NCI-H748 (cell line): ENCODE results near the gene FCSK.

Source experiments
- DNase-seq: peaks from one replicate; lab custom pipeline; 2025; ENCODE audit not compliant: unreplicated experiment; lab: John Stamatoyannopoulos, UW

The FCSK gene

GRCh38 chr16:70522216-70523075 is 68.1 kb downstream of the FCSK start:
- no peak for DNase-seq

- peak; percentile 82 for DNase-seq
These were observed 68.8 kb downstream of the FCSK start, which contains the start of gene COG4 for GRCh38 chr16:70523076-70523742. COG4 (minus strand) TSS chr16:70523554; CDS start chr16:70523543, 11 bp downstream.

DNA sequence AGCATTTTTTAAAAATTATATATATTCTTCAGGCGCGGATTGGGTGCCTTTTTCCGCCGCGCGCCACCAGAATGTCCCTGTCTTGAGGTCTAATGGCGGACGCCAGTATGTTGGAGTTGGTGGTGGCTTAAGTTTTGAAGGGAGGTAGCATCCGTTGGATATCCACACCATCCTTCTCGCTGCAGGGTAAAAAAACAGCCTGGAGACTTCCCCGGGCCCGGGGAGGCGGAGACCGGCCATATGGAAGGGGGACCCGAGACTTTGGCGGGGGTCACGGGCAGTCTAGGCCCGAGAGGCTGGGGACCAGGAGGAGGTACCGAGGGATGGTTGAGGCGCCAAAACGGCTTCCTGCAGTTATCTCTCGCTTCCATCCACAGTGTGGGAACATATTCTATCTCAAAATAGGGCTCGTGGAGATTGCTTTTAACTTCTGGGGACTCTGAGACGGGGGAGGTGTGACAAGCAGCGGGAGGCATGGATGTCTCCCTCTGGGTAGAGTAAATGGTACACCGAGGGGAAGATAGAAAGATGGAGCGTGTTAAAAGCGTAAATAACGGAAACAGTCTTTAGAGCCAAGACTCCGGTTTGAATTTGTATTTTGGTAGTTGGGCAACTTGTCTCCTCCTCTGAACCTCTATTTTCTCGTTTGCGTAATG is 69.5 kb downstream of the FCSK start, which contains the start of gene SF3B3:
SF3B3 (plus strand) TSS at position 74 of the 656 bp plus-strand sequence. CDS start 2,841 bp downstream, outside the sequence.
- peak; percentile 78 for DNase-seq

DNA sequence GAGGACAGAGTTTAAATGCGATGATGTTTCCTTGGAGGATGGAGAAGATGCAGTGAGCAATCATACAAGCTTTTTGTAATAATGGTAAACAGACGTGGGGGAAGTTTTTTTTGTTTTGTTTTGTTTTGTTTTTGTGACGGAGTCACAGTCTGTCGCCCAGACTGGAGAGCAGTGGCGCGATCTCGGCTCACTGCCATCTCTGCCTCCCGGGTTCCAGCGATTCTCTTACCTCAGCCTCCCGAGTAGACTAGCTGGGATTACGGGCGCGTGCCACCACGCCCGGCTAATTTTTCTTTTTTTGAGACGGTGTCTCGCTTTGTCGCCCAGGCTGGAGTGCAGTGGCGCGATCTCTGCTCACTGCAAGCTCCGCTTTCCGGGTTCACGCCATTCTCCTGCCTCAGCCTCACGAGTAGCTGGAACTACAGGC is 70.0 kb downstream of the FCSK start:
- DNase-seq, result peak; percentile 11

GRCh38 chr16:70526403-70526802 is 72.0 kb downstream of the FCSK start:
- DNase-seq, result no peak

DNA sequence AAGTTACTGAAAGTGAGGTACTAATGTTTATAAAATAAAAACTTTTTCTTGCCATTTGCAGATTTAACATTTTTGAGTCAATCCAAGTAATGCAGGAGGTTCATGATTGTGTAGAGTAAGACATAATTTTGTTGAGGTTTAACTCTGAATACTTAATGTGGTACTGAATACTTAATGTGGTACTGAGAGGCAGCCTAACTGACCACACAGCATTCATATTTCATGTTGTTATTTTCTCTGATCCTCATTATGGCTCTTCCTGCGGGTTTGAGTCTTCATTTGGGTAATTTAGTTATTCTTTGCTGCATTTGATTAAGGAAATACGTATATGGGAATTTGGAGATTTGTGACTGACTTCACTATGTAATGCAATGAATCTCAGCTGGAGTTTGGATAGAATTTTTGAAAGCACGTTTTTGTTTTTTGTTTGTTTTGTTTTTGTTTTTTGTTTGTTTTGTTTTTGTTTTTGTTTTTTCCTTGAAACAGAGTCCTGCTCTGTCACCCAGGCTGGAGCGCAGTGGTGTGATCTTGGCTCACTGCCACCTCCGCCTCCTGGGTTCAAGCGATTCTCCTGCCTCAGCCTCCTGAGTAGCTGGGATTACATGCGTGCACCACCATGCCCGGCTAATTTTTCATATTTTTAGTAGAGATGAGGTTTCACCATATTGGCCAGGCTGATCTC is 73.1 kb downstream of the FCSK start:
- DNase-seq, result no peak

DNA sequence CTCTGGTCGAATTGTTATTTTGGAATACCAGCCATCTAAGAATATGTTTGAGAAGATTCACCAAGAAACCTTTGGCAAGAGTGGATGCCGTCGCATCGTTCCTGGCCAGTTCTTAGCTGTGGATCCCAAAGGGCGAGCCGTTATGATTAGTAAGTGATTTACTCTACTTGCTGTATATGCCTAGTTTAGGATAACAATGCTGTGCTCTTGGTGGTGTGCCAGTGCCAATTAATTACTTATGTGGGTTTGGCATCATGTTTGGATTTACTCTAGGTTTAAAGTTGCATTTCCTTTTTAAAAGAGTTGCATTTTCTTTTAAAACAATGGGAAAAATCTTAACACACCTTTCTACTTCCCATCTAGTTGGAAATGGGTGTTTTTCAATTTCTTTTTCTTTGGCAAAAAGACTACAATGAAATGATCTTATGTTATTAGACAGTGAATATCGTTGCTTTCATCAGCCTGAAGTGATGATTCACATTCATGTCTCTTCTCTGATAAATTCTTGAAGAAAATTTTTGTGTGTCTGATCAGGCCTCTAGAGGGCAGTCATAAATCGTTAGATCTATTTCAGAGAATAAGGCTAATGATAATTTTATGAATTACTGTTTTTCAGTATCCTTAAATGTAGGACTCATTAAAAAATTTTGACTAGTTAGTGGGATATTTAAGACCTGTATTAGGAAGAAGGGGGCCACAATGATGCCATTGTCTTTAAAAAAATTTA is 74.8 kb downstream of the FCSK start:
- no peak for DNase-seq
